Upper lobe of left lung (tissue), 6 donors: ENCODE measurements around the gene LMBR1. TPM values are rescaled to one million over a fixed set of nuclear protein-coding genes. Genes with fewer than 3 reads are reported as not detected.

Experiments used
- ATAC-seq, 2 donors: fragments of 200-7000 bp; cut with Tn5 transposase; one replicate each; pipeline ENCODE4 v1.9.1; 2022; ENCODE audit warnings: mild to moderate bottlenecking in 2 of 2, moderate library complexity in 2 of 2; ENCODE audit not compliant: low FRiP score in 2 of 2
- DNase-seq, 2 donors: peaks; one replicate each; pipeline ENCODE4 v3.0.0-alpha.2; 2019 to 2020
- H3K27ac ChIP-seq, 4 donors: fragments of 200-600 bp; sonication (generic); one replicate each; pipeline ENCODE4 v1.5.1; 2016 to 2019
- H3K27me3 ChIP-seq, 4 donors: fragments of 200-600 bp; sonication (generic); one replicate each; pipeline ENCODE4 v1.5.1; 2017 to 2019
- H3K36me3 ChIP-seq, 4 donors: fragments of 200-600 bp; sonication (generic); one replicate each; pipeline ENCODE4 v1.5.1; 2016 to 2019
- H3K4me1 ChIP-seq, 4 donors: fragments of 200-600 bp; sonication (generic); one replicate each; pipeline ENCODE4 v1.5.1; 2018 to 2019
- H3K4me3 ChIP-seq, 4 donors: fragments of 200-600 bp; sonication (generic); one replicate each; pipeline ENCODE4 v1.5.1; 2017 to 2019; ENCODE audit warnings: mild to moderate bottlenecking in 2 of 4, moderate library complexity in 1 of 4
- H3K9me3 ChIP-seq, 4 donors: fragments of 200-600 bp; sonication (generic); one replicate each; pipeline ENCODE4 v1.5.1; 2018 to 2019
- CTCF ChIP-seq, 6 experiments: fragments of 450-650 bp in 4 of 6; fragments of 200-600 bp in 2 of 6; sonication (generic) in 2 of 6; IDR thresholded peaks; one replicate each; pipeline ENCODE4 v1.5.1; 2016 to 2019; ENCODE audit warnings: antibody characterized with exemption in 6 of 6
- EP300 ChIP-seq, 4 donors: sonication (generic); formaldehyde crosslinking; IDR thresholded peaks; one replicate each; pipeline ENCODE4 v1.5.1; 2017; ENCODE audit warnings: antibody characterized with exemption in 4 of 4, control low read depth in 2 of 4
- POLR2A ChIP-seq, 4 donors: fragments of 450-650 bp; IDR thresholded peaks; one replicate each; pipeline ENCODE4 v1.5.1; 2016 to 2017; ENCODE audit warnings: antibody characterized with exemption in 4 of 4, mild to moderate bottlenecking in 2 of 4
- POLR2AphosphoS5 ChIP-seq, 2 donors: sonication (generic); formaldehyde crosslinking; IDR thresholded peaks; one replicate each; pipeline ENCODE4 v1.5.1; 2017; ENCODE audit warnings: antibody characterized with exemption in 2 of 2
- WGBS, 2 donors: methylation state at CpG; one replicate each; pipeline ENCODE4 v1.1.5; 2017 to 2018; 5-methylcytosine and 5-hydroxymethylcytosine counted together
- total RNA-seq, 6 donors: library from RNA; depleted of rRNA in 4 of 6; stranded (reverse); fragments of >200 nt in 4 of 6; gene quantifications; one replicate each; pipeline versions ENCODE4 v1.1.0 to v1.2.1, GENCODE V29; 2016 to 2021
- donor health status: DM: no; HTN: no; CAD: no; lungs with moderate emphysema.
- donor health status: DM: no; HTN: yes; CAD: no; lungs with severe emphysema.

LMBR1 gene
- total RNA-seq, 6 donors from 2014 or later = 58.6 to 159 (median 81.0) TPM

- Histone ChIP-seq H3K27me3 (no peaks in the 10 kb centered on the region), H3K9me3 (no peaks in the 10 kb centered on the region), H3K36me3 (no peaks in the 10 kb centered on the region), H3K4me3 (no peak overlapping the region), H3K4me1 (no peaks in the 10 kb centered on the region), H3K27ac (no peak overlapping the region)
- no peak for TF ChIP-seq POLR2AphosphoS5 (IDR thresholded peaks at IDR 0.05)
- no peak for TF ChIP-seq POLR2A (IDR thresholded peaks at IDR 0.05)
- TF ChIP-seq EP300 (IDR thresholded peaks at IDR 0.05) = no peak
- TF ChIP-seq CTCF (IDR thresholded peaks at IDR 0.05) = no peak
- 94 to 100% methylated on average over 1 of the region's 1 CpG for WGBS, 2 donors
- DNase-seq (no peak), ATAC-seq (no peak)
Observed at GRCh38 chr7:156746891-156747290, 146.1 kb downstream of the LMBR1 start.

GRCh38 chr7:156739596-156739995 lies 153.4 kb downstream of the LMBR1 start:
- no peaks in the 10 kb centered on the region for H3K27me3 ChIP-seq
- WGBS, 2 donors = 92 to 96% methylated on average over 5 of the region's 5 CpGs

GRCh38 chr7:156735851-156736250 lies 157.1 kb downstream of the LMBR1 start:
- Histone ChIP-seq H3K9me3 (peaks cover 0 to 14% (median 0%) of the 10 kb centered on the region in 4 donors), H3K4me1 (no peaks in the 10 kb centered on the region), H3K36me3 (peaks cover 0 to 10% (median 9%) of the 10 kb centered on the region in 4 donors), H3K27ac (no peak overlapping the region), H3K4me3 (no peak overlapping the region), H3K27me3 (no peaks in the 10 kb centered on the region)
- DNase-seq (no peak), ATAC-seq (no peak)
- TF ChIP-seq POLR2A (IDR thresholded peaks at IDR 0.05) (no peak), CTCF (IDR thresholded peaks at IDR 0.05) (no peak), EP300 (IDR thresholded peaks at IDR 0.05) (no peak), POLR2AphosphoS5 (IDR thresholded peaks at IDR 0.05) (no peak)
- 94 to 96% methylated on average over 7 of the region's 7 CpGs for WGBS, 2 donors

More at GRCh38 chr7:156739596-156739995, 153.4 kb downstream of the LMBR1 start:
- Histone ChIP-seq H3K4me1 (no peaks in the 10 kb centered on the region), H3K27ac (no peak overlapping the region), H3K9me3 (peaks cover 0 to 4% (median 0%) of the 10 kb centered on the region in 4 donors), H3K4me3 (no peak overlapping the region), H3K36me3 (peaks cover 0 to 10% (median 2%) of the 10 kb centered on the region in 4 donors)
- DNase-seq (no peak), ATAC-seq (no peak)
- TF ChIP-seq CTCF (IDR thresholded peaks at IDR 0.05) (no peak), POLR2A (IDR thresholded peaks at IDR 0.05) (no peak), EP300 (IDR thresholded peaks at IDR 0.05) (no peak), POLR2AphosphoS5 (IDR thresholded peaks at IDR 0.05) (no peak)

- Histone ChIP-seq H3K9me3 (peaks cover 0 to 14% (median 0%) of the 10 kb centered on the region in 4 donors), H3K27ac (no peak overlapping the region), H3K36me3 (peaks cover 0 to 10% (median 9%) of the 10 kb centered on the region in 4 donors), H3K4me3 (no peak overlapping the region), H3K27me3 (no peaks in the 10 kb centered on the region), H3K4me1 (no peaks in the 10 kb centered on the region)
- ATAC-seq = no peak
- TF ChIP-seq EP300 (IDR thresholded peaks at IDR 0.05) = no peak
- TF ChIP-seq POLR2AphosphoS5 (IDR thresholded peaks at IDR 0.05) = no peak
- no peak for TF ChIP-seq POLR2A (IDR thresholded peaks at IDR 0.05)
- no peak for TF ChIP-seq CTCF (IDR thresholded peaks at IDR 0.05)
- DNase-seq = no peak
- 95% methylated on average over 1 of the region's 1 CpG for WGBS, 2 donors
Observed at GRCh38 chr7:156733638-156734037, 159.3 kb downstream of the LMBR1 start.

GRCh38 chr7:156732091-156732625 lies 160.8 kb downstream of the LMBR1 start:
- H3K27ac ChIP-seq = no peak overlapping the region
- H3K9me3 ChIP-seq = peaks cover 0 to 14% (median 0%) of the 10 kb centered on the region in 4 donors
- DNase-seq = no peak
- no peaks in the 10 kb centered on the region for H3K4me1 ChIP-seq
- H3K36me3 ChIP-seq = peaks cover 0 to 10% (median 9%) of the 10 kb centered on the region in 4 donors
- H3K4me3 ChIP-seq = no peak overlapping the region
- no peak for ATAC-seq
- H3K27me3 ChIP-seq = no peaks in the 10 kb centered on the region
- WGBS, 2 donors = 70 to 80% methylated on average over 4 of the region's 4 CpGs
- no peak for TF ChIP-seq POLR2A (IDR thresholded peaks at IDR 0.05)
- no peak for TF ChIP-seq POLR2AphosphoS5 (IDR thresholded peaks at IDR 0.05)
- no peak for TF ChIP-seq CTCF (IDR thresholded peaks at IDR 0.05)
- TF ChIP-seq EP300 (IDR thresholded peaks at IDR 0.05) = no peak
